Effector memory CD8-positive, alpha-beta T cell (primary cell): ENCODE data around the gene SYCE1.
"Not testable (repeated sequence)": the region's sequence is repeated elsewhere in the genome, so short reads cannot be mapped to it uniquely, and the experiment has no call there.

ENCODE experiments used
- ATAC-seq: fragments of 150-1000 bp; cut with Tn5 transposase; replicated peaks from 2 replicates; pipeline ENCODE4 v1.10.0; 2021; ENCODE audit warnings: mild to moderate bottlenecking, moderate library complexity
- DNase-seq, 3 experiments: peaks; one replicate each; pipeline ENCODE4 v3.0.0; 2021
- H3K27ac Mint-ChIP-seq, 2 donors: one replicate each; pipeline ENCODE4 v1.8.0; 2022; ENCODE audit warnings: mild to moderate bottlenecking in 2 of 2, mixed read lengths in 2 of 2, moderate library complexity in 2 of 2
- H3K27me3 Mint-ChIP-seq, 2 donors: one replicate each; pipeline ENCODE4 v1.8.0; 2022; ENCODE audit warnings: mixed read lengths in 2 of 2
- H3K36me3 Mint-ChIP-seq: one replicate; pipeline ENCODE4 v1.8.0; 2022; ENCODE audit warnings: mild to moderate bottlenecking, moderate library complexity, mixed read lengths; ENCODE audit not compliant: insufficient read depth
- H3K4me1 Mint-ChIP-seq, 2 donors: one replicate each; pipeline ENCODE4 v1.8.0; 2022; ENCODE audit warnings: low read depth in 2 of 2, mixed read lengths in 2 of 2
- H3K4me3 Mint-ChIP-seq, 2 donors: one replicate each; pipeline ENCODE4 v1.8.0; 2022; ENCODE audit warnings: mild to moderate bottlenecking in 2 of 2, mixed read lengths in 2 of 2, moderate library complexity in 2 of 2
- H3K9me3 Mint-ChIP-seq, 2 donors: one replicate each; pipeline ENCODE4 v1.8.0; 2022; ENCODE audit warnings: mixed read lengths in 2 of 2

SYCE1 gene

GRCh38 chr10:133520193-133520738 is 45.1 kb downstream of the SYCE1 start:
- Mint-ChIP-seq H3K27me3 (peaks cover 0 to 15% of the 10 kb centered on the region in 2 donors), H3K4me1 (peaks cover 4 to 10% of the 10 kb centered on the region in 2 donors), H3K27ac (peak overlapping the region in 1 of 2 donors; percentile 28), H3K9me3 (peaks cover 0 to 6% of the 10 kb centered on the region in 2 donors), H3K36me3 (no peaks in the 10 kb centered on the region), H3K4me3 (peak overlapping the region; percentile 57 to 62)
- peak; percentile 90 to 92 (median 90) for DNase-seq
- ATAC-seq = peak; percentile 97

GRCh38 chr10:133518517-133518916 is 46.9 kb downstream of the SYCE1 start:
- H3K9me3 Mint-ChIP-seq, ATAC-seq, H3K36me3 Mint-ChIP-seq, H3K27ac Mint-ChIP-seq, DNase-seq, H3K4me1 Mint-ChIP-seq, H3K4me3 Mint-ChIP-seq: not testable (repeated sequence)
- H3K27me3 Mint-ChIP-seq = peaks cover 9 to 17% of the 10 kb centered on the region in 2 donors

GRCh38 chr10:133516057-133516456 is 49.3 kb downstream of the SYCE1 start:
- ATAC-seq (no peak), DNase-seq (no peak)
- H3K27me3 Mint-ChIP-seq = peaks cover 25 to 29% of the 10 kb centered on the region in 2 donors
- no peaks in the 10 kb centered on the region for H3K36me3 Mint-ChIP-seq
- H3K4me3 Mint-ChIP-seq = no peak overlapping the region
- H3K9me3 Mint-ChIP-seq = no peaks in the 10 kb centered on the region
- no peak overlapping the region for H3K27ac Mint-ChIP-seq
- peaks cover 4 to 10% of the 10 kb centered on the region in 2 donors for H3K4me1 Mint-ChIP-seq

GRCh38 chr10:133515471-133515870 is 49.9 kb downstream of the SYCE1 start:
- Mint-ChIP-seq H3K4me1 (peaks cover 4 to 5% of the 10 kb centered on the region in 2 donors), H3K27ac (no peak overlapping the region), H3K36me3 (no peaks in the 10 kb centered on the region), H3K9me3 (no peaks in the 10 kb centered on the region), H3K4me3 (no peak overlapping the region), H3K27me3 (peaks cover 31 to 35% of the 10 kb centered on the region in 2 donors)
- DNase-seq (no peak), ATAC-seq (no peak)

- H3K36me3 Mint-ChIP-seq = peaks cover 5% of the 10 kb centered on the region
- peaks cover 50 to 51% of the 10 kb centered on the region in 2 donors for H3K27me3 Mint-ChIP-seq
- ATAC-seq = no peak
- H3K4me3 Mint-ChIP-seq = no peak overlapping the region
- peaks cover 2 to 11% of the 10 kb centered on the region in 2 donors for H3K9me3 Mint-ChIP-seq
- DNase-seq = no peak
- H3K27ac Mint-ChIP-seq = no peak overlapping the region
- H3K4me1 Mint-ChIP-seq = no peaks in the 10 kb centered on the region
These were observed 53.4 kb downstream of the SYCE1 start for GRCh38 chr10:133511907-133512528.

- no peak overlapping the region for H3K4me3 Mint-ChIP-seq
- H3K9me3 Mint-ChIP-seq = peaks cover 2 to 11% of the 10 kb centered on the region in 2 donors
- H3K36me3 Mint-ChIP-seq = peaks cover 5% of the 10 kb centered on the region
- H3K4me1 Mint-ChIP-seq = no peaks in the 10 kb centered on the region
- ATAC-seq (no peak), DNase-seq (no peak)
- no peak overlapping the region for H3K27ac Mint-ChIP-seq
- H3K27me3 Mint-ChIP-seq = peaks cover 45 to 50% of the 10 kb centered on the region in 2 donors
These were observed 54.0 kb downstream of the SYCE1 start for GRCh38 chr10:133511408-133511807.

- DNase-seq = no peak
- peaks cover 45 to 50% of the 10 kb centered on the region in 2 donors for H3K27me3 Mint-ChIP-seq
- ATAC-seq = peak; percentile 46
- H3K4me1 Mint-ChIP-seq = no peaks in the 10 kb centered on the region
- peaks cover 2 to 11% of the 10 kb centered on the region in 2 donors for H3K9me3 Mint-ChIP-seq
- no peak overlapping the region for H3K27ac Mint-ChIP-seq
- H3K36me3 Mint-ChIP-seq = peaks cover 5% of the 10 kb centered on the region
- no peak overlapping the region for H3K4me3 Mint-ChIP-seq
These were observed 55.7 kb downstream of the SYCE1 start for GRCh38 chr10:133509700-133510099.
